Endothelial cell of umbilical vein (primary cell): ENCODE results near the gene SMCP.

Source experiments
- CTCF ChIP-seq, 2 donors: IDR thresholded peaks; 1 replicate in 1 of 2; 2 replicates in 1 of 2; pipeline ENCODE4 v1.5.1; 2011; ENCODE audit warnings: low read length in 2 of 2, mild to moderate bottlenecking in 2 of 2, moderate library complexity in 2 of 2, control low read depth in 1 of 2, inconsistent platforms in 1 of 2, low read depth in 1 of 2; ENCODE audit not compliant: insufficient read depth in 1 of 2; ENCODE audit errors: extremely low read depth in 1 of 2
- EZH2 ChIP-seq: IDR thresholded peaks from 2 replicates; pipeline ENCODE4 v1.6.1; 2012; ENCODE audit warnings: borderline replicate concordance, low read depth, mild to moderate bottlenecking, moderate library complexity, low read length, inconsistent platforms; ENCODE audit not compliant: severe bottlenecking
- GATA2 ChIP-seq: IDR thresholded peaks from 2 replicates; pipeline ENCODE4 v1.7.0; 2011; ENCODE audit warnings: low read depth, mild to moderate bottlenecking, moderate library complexity, mixed read lengths, low read length; ENCODE audit not compliant: insufficient read length, insufficient read depth
- JUN ChIP-seq: IDR thresholded peaks from 2 replicates; pipeline ENCODE4 v1.6.1; 2011; ENCODE audit warnings: borderline replicate concordance, low read depth; ENCODE audit not compliant: insufficient read length, insufficient read depth
- MAX ChIP-seq: IDR thresholded peaks from 2 replicates; pipeline ENCODE4 v1.6.1; 2011; ENCODE audit not compliant: insufficient read depth, insufficient read length
- POLR2A ChIP-seq: IDR thresholded peaks from 2 replicates; pipeline ENCODE4 v1.6.1; 2012; ENCODE audit warnings: low read depth, mild to moderate bottlenecking, control low read depth, low read length
- POLR2AphosphoS5 ChIP-seq: IDR thresholded peaks from 2 replicates; pipeline ENCODE4 v1.6.1; 2012; ENCODE audit warnings: low read depth, mild to moderate bottlenecking, control low read depth, low read length, moderate library complexity; ENCODE audit not compliant: insufficient read depth

- TF ChIP-seq CTCF (IDR thresholded peaks at IDR 0.05; ENCODE audit: extremely low read depth in 1 of 2, insufficient read depth in 1 of 2, low read depth in 1 of 2, low read length in 2 of 2), result no peak
- no peak for TF ChIP-seq JUN
- TF ChIP-seq POLR2AphosphoS5, result no peak
- TF ChIP-seq POLR2A, result no peak
- no peak for TF ChIP-seq GATA2
- no peak for TF ChIP-seq EZH2
- TF ChIP-seq MAX, result no peak
Observed at GRCh38 chr1:152902636-152903035, 24.5 kb downstream of the SMCP start.
